ENCODE results near the gene COMMD6.
"Not testable (repeated sequence)": the region's sequence is repeated elsewhere in the genome, so short reads cannot be mapped to it uniquely, and the experiment has no call there.

COMMD6 gene

DNA sequence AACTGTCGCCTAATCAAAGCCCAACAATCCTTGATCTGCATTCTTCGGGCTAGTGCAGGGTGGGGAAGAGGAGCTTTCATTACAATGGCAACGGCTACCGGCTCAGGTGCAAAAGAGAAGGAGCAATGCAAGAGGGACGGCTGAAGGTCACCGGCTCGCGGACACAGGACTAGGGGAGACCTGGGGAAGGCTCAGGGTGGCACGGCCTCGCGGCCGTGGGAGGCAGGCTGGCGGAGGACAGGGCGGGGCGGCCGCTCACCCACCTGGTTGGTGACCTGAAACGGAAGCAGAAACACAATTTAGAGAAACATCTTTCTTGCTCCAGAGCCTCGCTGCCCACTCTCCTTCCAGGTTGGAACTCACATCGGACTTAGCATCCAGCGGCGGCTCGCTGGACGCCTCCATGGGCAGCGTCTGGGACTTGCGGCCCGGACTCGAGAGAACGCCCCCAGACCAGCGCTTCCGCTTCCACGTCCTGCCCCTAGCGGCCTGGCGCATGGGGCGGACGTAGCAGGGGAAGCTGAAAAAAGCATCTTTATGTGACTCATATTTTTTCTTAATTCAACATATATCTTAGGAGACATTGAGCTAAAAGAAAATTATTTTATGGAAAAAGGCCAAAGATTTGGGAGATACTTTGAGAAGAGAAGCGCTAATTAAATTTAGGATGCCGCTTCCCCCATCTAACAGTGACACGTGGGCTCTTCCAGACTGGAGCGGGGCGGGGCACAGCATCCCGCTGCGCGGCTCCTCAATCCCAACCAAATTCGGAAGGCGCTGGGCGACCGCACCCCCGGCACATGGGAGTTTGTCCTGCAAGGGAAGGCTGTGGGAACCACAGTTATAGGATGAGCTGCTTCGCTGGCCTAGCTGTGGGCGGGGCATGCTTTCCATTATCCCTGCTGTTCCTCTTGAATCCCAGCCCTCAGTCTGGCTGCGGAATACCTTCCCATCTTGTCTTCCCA is at the start of gene COMMD6:
Gene COMMD6 (minus strand): TSS at position 441 of the 965 bp plus-strand sequence. CDS start 36 bp downstream, at position 405.
- DNase-seq (ENCODE audit: low read depth in 3 of 3, low spot score in 1 of 3), result peak in 2 of 3 donors; percentile 35 to 54

GRCh38 chr13:75585153-75585552 is 47.5 kb upstream of the COMMD6 start:
- no peak for DNase-seq (ENCODE audit: low read depth in 3 of 3, low spot score in 1 of 3)

GRCh38 chr13:75583091-75583490 is 45.5 kb upstream of the COMMD6 start:
- DNase-seq (ENCODE audit: low read depth in 3 of 3, low spot score in 1 of 3), result no peak

- no peak for DNase-seq (ENCODE audit: low read depth in 3 of 3, low spot score in 1 of 3)
Measured at GRCh38 chr13:75581874-75582640, 44.4 kb upstream of the COMMD6 start.

DNA sequence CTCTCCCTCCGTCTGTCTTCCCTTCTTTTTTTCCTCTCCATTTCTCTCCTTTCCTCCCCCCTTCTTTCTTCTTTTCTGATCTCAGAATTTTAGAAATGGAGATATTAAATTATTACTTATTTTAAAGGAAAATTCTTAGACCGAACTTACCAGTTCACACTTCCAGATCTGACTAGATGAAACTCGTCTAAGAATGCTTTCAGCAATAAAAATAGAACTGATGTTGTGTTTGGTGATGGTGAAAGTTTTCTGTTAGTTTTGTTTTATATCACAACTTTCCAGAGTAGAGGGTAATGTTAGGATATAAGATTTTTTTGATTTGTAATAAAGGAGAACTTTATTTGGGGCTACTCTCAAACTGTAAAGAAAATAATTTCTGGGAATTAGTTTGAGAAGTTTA is 41.9 kb upstream of the COMMD6 start:
- no peak for DNase-seq (ENCODE audit: low read depth in 3 of 3, low spot score in 1 of 3)

- DNase-seq (ENCODE audit: low read depth in 3 of 3, low spot score in 1 of 3), result no peak
Measured at GRCh38 chr13:75569576-75569975, 31.9 kb upstream of the COMMD6 start.

- DNase-seq (ENCODE audit: low read depth in 3 of 3, low spot score in 1 of 3), result no peak
Measured at GRCh38 chr13:75566658-75567057, 29.0 kb upstream of the COMMD6 start.

DNA sequence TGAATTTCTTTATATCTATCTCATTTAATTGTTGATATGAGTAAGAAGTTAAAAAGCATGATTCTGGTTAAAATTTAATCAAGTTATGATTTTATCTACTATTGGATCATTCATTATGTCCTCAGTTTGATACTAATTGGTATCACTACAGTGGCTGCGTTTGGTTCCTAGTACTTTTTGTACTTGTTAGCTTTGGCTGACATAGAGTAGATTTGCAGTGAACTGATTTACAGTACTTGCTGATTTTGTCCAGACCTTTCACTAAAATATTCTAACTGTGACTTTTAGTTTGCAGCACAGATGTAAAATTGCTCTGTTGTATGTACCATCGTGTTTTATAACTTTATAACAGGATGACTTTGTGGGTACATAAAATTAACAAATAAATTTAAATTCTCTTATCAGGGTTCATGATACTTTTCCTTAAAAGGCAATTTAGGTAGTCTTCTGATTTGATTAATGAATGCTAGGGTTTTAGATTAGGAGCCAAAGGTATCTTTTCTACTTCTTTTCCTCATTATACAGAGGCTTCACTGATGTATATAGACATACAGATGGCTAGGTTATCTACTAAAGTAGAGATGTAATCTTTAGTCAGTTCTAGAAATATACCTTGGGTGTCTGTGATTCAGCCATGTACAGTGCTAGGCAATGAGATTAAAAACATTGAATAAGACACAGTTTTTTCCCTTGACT is 20.7 kb upstream of the COMMD6 start:
- no peak for DNase-seq (ENCODE audit: low read depth in 3 of 3, low spot score in 1 of 3)

GRCh38 chr13:75556961-75557360 is 19.3 kb upstream of the COMMD6 start:
- DNase-seq (ENCODE audit: low read depth in 3 of 3, low spot score in 1 of 3), result no peak

- no peak for DNase-seq (ENCODE audit: low read depth in 3 of 3, low spot score in 1 of 3)
Measured at GRCh38 chr13:75555836-75556235, 18.2 kb upstream of the COMMD6 start.

GRCh38 chr13:75554981-75555380 is 17.3 kb upstream of the COMMD6 start:
- no peak for DNase-seq (ENCODE audit: low read depth in 3 of 3, low spot score in 1 of 3)

DNA sequence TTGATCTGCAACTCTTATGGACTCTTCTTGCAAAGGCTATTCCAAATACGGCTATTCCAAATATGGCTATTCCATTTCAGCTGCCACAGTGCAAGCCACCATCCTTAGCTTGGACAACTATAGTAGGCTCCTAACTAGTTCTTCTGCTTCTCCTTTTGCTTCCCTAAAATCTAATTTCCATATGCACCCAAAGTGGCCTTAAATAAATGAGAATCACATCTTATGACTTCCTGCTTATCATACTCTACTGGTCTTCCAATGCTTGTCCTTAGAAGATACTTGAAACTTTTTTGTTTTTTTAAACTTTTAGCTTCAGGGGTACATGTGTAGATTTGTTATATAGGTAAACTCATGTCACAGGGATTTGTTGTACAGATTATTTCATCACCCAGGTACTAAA is 16.8 kb upstream of the COMMD6 start:
- DNase-seq (ENCODE audit: low read depth in 3 of 3, low spot score in 1 of 3), result no peak

DNA sequence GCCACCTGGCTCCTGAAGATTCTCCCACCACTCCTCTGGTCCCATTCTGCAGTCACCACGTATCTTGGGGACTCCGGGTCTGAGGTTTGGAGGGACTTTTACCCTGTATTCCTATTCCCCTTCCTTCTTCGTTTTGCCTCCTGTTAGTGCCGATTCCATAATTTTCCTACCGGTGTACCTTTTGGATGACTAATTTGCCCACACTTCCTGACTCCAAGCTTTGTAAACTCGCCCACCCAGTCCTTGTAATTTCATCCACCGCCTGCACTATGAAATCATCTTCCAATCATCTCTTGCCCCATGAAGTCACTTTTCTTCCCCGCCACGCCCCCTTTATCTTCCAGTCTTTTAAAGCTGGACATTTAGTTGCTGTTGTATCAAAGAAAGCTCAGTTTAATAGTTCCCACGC is 12.5 kb upstream of the COMMD6 start:
- DNase-seq (ENCODE audit: low read depth in 3 of 3, low spot score in 1 of 3), result no peak

GRCh38 chr13:75549262-75550158 is 11.9 kb upstream of the COMMD6 start, which contains the start of gene UCHL3:
Gene UCHL3, plus strand, starts transcription at chr13:75549791. Its CDS starts 30 bp downstream, at chr13:75549821.
- peak; percentile 93 to 96 (median 95) for DNase-seq (ENCODE audit: low read depth in 3 of 3, low spot score in 1 of 3)

- DNase-seq (ENCODE audit: low read depth in 3 of 3, low spot score in 1 of 3), result no peak
Measured at GRCh38 chr13:75547917-75548316, 10.3 kb upstream of the COMMD6 start.

GRCh38 chr13:75545386-75545785 is 7.7 kb upstream of the COMMD6 start:
- not testable (repeated sequence) for DNase-seq (ENCODE audit: low read depth in 3 of 3, low spot score in 1 of 3)

DNA sequence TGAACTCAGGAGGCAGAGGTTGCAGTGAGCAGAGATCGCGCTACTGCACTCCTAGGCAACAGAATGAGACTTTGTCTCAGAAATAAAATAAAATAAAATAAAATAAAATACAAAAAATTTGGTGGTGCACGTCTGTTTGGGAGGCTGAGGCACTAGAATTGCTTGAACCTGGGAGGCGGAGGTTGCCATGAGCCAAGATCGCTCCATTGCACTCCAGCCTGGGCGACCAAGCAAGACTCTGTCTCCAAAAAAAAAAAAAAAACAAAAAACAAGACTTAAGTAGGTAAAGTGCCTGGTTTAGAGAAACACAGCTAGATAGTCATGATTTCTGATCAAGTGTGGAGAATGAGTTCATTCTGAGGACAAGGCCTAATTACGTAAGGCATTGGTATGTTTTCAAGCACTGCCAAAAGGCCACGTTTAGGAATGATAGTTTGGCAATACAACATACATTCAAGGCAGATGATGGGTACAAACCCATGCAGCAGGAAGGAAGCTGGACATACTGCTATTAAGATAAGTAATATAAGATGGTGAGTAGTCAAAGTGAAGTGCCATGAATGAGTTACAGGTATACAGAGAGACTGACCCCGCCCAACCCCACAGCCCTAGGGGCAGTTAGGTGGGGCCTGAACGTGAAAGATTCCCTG is 7.2 kb upstream of the COMMD6 start:
- no peak for DNase-seq (ENCODE audit: low read depth in 3 of 3, low spot score in 1 of 3)

DNA sequence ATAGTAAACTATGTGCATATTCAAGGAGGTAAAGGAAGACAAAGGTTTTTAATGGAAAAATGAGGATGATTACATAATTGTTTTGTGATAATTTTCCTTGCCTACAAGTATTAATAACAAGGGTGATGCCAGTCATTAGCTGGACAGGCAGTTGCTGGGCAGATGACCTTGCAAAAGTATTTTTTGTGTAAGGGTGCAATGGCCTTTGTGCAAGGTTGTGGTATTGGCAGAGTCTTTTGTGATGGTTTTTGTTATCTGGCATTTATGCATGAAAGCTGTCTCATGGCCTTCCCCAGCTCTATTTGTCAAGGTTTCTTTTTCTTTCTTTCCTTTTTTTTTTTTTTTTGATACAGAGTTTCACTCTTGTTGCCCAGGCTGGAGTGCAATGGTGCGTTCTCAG is 4.3 kb upstream of the COMMD6 start:
- DNase-seq (ENCODE audit: low read depth in 3 of 3, low spot score in 1 of 3), result no peak

- DNase-seq (ENCODE audit: low read depth in 3 of 3, low spot score in 1 of 3), result no peak
Measured at GRCh38 chr13:75541287-75541686, 3.6 kb upstream of the COMMD6 start.

DNA sequence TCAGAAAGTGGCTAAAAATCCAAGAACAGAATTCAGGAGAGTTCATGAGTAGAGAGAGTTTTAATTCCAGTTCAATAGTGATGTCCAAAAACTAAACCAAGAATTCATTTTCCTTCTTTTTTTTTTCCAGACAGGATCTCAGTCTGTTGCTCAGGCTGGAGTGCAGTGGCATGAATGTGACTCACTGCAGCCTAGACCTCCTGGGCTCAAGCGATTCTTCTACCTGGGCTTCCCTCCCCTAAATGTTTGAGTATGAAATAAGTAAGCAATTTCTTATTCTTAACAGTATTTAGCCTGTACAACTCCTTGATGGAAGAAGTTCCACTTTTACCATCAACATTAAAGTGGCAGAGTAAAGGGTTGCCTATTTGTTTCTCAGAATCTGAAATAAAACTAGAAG is 3.8 kb downstream of the COMMD6 start:
- no peak for DNase-seq (ENCODE audit: low read depth in 3 of 3, low spot score in 1 of 3)
